ENCODE data around the gene PNPT1. TPM values are rescaled to one million over a fixed set of nuclear protein-coding genes. Genes with fewer than 3 reads are reported as not detected.

The PNPT1 gene
- total RNA-seq, 1 experiment from 2014 or later: 33.4 TPM

GRCh38 chr2:55628931-55629330, 64.7 kb downstream of the PNPT1 start:
- Histone ChIP-seq H3T11ph (ENCODE audit: low read length) (no peak overlapping the region), H4K20me1 (ENCODE audit: control insufficient read depth, insufficient read depth, insufficient read length) (no peaks in the 10 kb centered on the region), H3K9ac (ENCODE audit: extremely low read depth, insufficient read length, low read length) (no peak overlapping the region), H2BK5ac (ENCODE audit: insufficient read length, low read length) (no peak overlapping the region), H3K79me2 (ENCODE audit: insufficient read depth, low read length) (no peaks in the 10 kb centered on the region), H3K9me3 (ENCODE audit: control insufficient read depth, low read depth, low read length) (no peaks in the 10 kb centered on the region), H2AFZ (ENCODE audit: low read length) (no peak overlapping the region), H3K4ac (ENCODE audit: low read depth, low read length) (no peak overlapping the region), H3K23ac (ENCODE audit: insufficient read length, low read depth, low read length) (no peak overlapping the region), H2BK120ac (ENCODE audit: low read depth, low read length, poor library complexity, severe bottlenecking) (no peak overlapping the region), H3K56ac (ENCODE audit: insufficient read length, low read depth, low read length) (no peak overlapping the region), H3K4me2 (ENCODE audit: insufficient read depth, insufficient read length, low read length) (no peak overlapping the region), H4K91ac (ENCODE audit: insufficient read length, low read depth, low read length) (no peak overlapping the region), H3K23me2 (ENCODE audit: insufficient read length, low read depth, low read length, poor library complexity, severe bottlenecking) (no peaks in the 10 kb centered on the region), H3K14ac (ENCODE audit: insufficient read depth, low read length) (no peak overlapping the region), H2BK15ac (ENCODE audit: low read depth, low read length) (no peak overlapping the region), H3K18ac (ENCODE audit: insufficient read length, low read depth, low read length) (no peak overlapping the region), H3K27me3 (ENCODE audit: insufficient read depth, low read length) (no peaks in the 10 kb centered on the region), H4K8ac (replicated peaks; ENCODE audit: insufficient read length, low read depth, low read length) (no peak overlapping the region), H3K79me1 (ENCODE audit: insufficient read depth, low read depth, low read length, poor library complexity, severe bottlenecking) (no peaks in the 10 kb centered on the region), H2BK12ac (ENCODE audit: insufficient read length, low read depth, low read length) (no peak overlapping the region), H3K27ac (ENCODE audit: insufficient read length, low read depth, low read length) (no peak overlapping the region), H4K5ac (ENCODE audit: insufficient read length, low read depth, low read length) (no peak overlapping the region), H3K4me1 (ENCODE audit: insufficient read depth, low read length) (no peaks in the 10 kb centered on the region), H2AK5ac (ENCODE audit: insufficient read length, low read length) (no peak overlapping the region), H2BK20ac (ENCODE audit: low read depth, low read length, poor library complexity, severe bottlenecking) (no peak overlapping the region)
- Mint-ChIP-seq H3K27ac (peak overlapping the region in 1 of 3 experiments; percentile 44; a peak in 1 of 7 replicates), H3K4me1 (no peaks in the 10 kb centered on the region), H3K9me3 (no peaks in the 10 kb centered on the region), H3K4me3 (no peak overlapping the region), H3K27me3 (ENCODE audit: low read depth) (no peaks in the 10 kb centered on the region), H3K36me3 (ENCODE audit: insufficient read depth in 1 of 3, low read depth in 3 of 3) (peaks cover 0 to 15% (median 0%) of the 10 kb centered on the region in 3 experiments; a peak in 3 of 7 replicates)
- TF ChIP-seq CTCF (conservative IDR thresholded peaks at IDR 0.05): no peak
- no peak for DNase-seq
- WGBS (ENCODE audit: extremely low coverage, insufficient read length, low lambda C conversion rate): no CpG with 5 or more reads among the region's 2 CpGs

Measured in H9 (cell line).